AG04450 (cell line): ENCODE results near the gene ORC5. TPM values are rescaled to one million over a fixed set of nuclear protein-coding genes. Genes with fewer than 3 reads are reported as not detected.

ENCODE experiments used
- CTCF ChIA-PET: fragments of 300-600, 350-600 bp; formaldehyde crosslinking; extraction: SDS; loops from one replicate; lab custom pipeline; 2022; ENCODE audit warnings: antibody characterized with exemption, inconsistent platforms; lab: Charles Lee
- POLR2A ChIA-PET: fragments of 350-600 bp; formaldehyde crosslinking; extraction: SDS; loops from one replicate; lab custom pipeline; 2021; ENCODE audit warnings: antibody characterized with exemption, inconsistent platforms; lab: Yijun Ruan, JAX
- DNase-seq: peaks from one replicate; pipeline ENCODE4 v3.0.0-alpha.2; 2011; ENCODE audit warnings: low read depth, low spot score
- H3K27ac ChIP-seq: one replicate; pipeline ENCODE4 v1.5.1; 2012; ENCODE audit warnings: low read depth, low read length, control low read depth
- H3K27me3 ChIP-seq: one replicate; pipeline ENCODE4 v1.6.0; 2012; ENCODE audit warnings: low read length; ENCODE audit not compliant: control insufficient read depth, insufficient read depth
- H3K4me3 ChIP-seq: 2 replicates; pipeline ENCODE4 v1.5.1; 2011; ENCODE audit warnings: mild to moderate bottlenecking, low read depth, low read length, control low read depth
- H3K9me3 ChIP-seq: 2 replicates; pipeline ENCODE4 v1.5.1; 2012; ENCODE audit warnings: low read length; ENCODE audit not compliant: control insufficient read depth, insufficient read depth
- CTCF ChIP-seq: IDR thresholded peaks from 2 replicates; pipeline ENCODE4 v1.5.1; 2011; ENCODE audit warnings: low read depth, low read length, control low read depth, inconsistent platforms
- polyA plus RNA-seq: library from polyadenylated mRNA; depleted of rRNA; stranded (reverse); fragments of >200 nt; gene quantifications from 2 replicates; pipeline ENCODE4 v1.2.3, GENCODE V29; 2011

ORC5 gene
- polyA plus RNA-seq, 1 experiment, result 8.5 TPM

- H3K9me3 ChIP-seq, result no peaks in the 10 kb centered on the region
- no peaks in the 10 kb centered on the region for H3K27me3 ChIP-seq
- no peak for TF ChIP-seq CTCF
- ChIA-PET CTCF (interaction anchor here (0.6 to 0.7 kb wide), 2 partner anchors 20 to 25 kb away, joined by 3 read pairs; no protein-coding TSS in a partner anchor), POLR2A (no interaction called here)
- no peak for DNase-seq
- H3K27ac ChIP-seq, result no peak overlapping the region
- H3K4me3 ChIP-seq, result no peak overlapping the region
These were observed 71.3 kb downstream of the ORC5 start for GRCh38 chr7:104136561-104136960.

GRCh38 chr7:104135760-104136558 is 71.9 kb downstream of the ORC5 start:
- ChIA-PET POLR2A (no interaction called here), CTCF (interaction anchor here (0.7 kb wide), 1 partner anchor 24 kb away, joined by 3 read pairs; no protein-coding TSS in a partner anchor)
- Histone ChIP-seq H3K9me3 (no peaks in the 10 kb centered on the region), H3K27me3 (no peaks in the 10 kb centered on the region), H3K27ac (no peak overlapping the region), H3K4me3 (no peak overlapping the region)
- TF ChIP-seq CTCF, result no peak
- DNase-seq, result no peak

- no peak overlapping the region for H3K4me3 ChIP-seq
- CTCF ChIA-PET, result interaction anchor here (1.2 kb wide), 1 partner anchor 26 kb away, joined by 3 read pairs; no protein-coding TSS in a partner anchor
- no peak overlapping the region for H3K27ac ChIP-seq
- no peaks in the 10 kb centered on the region for H3K9me3 ChIP-seq
- no peaks in the 10 kb centered on the region for H3K27me3 ChIP-seq
- no peak for TF ChIP-seq CTCF
- no peak for DNase-seq
- POLR2A ChIA-PET, result no interaction called here
These were observed 74.6 kb downstream of the ORC5 start for GRCh38 chr7:104133238-104133637.

- CTCF ChIA-PET, result no interaction called here
- H3K4me3 ChIP-seq, result no peak overlapping the region
- POLR2A ChIA-PET, result no interaction called here
- H3K9me3 ChIP-seq, result no peaks in the 10 kb centered on the region
- no peak overlapping the region for H3K27ac ChIP-seq
- no peak for TF ChIP-seq CTCF
- DNase-seq, result no peak
- no peaks in the 10 kb centered on the region for H3K27me3 ChIP-seq
These were observed 77.1 kb downstream of the ORC5 start for GRCh38 chr7:104130726-104131125.

GRCh38 chr7:104127204-104127603 is 80.6 kb downstream of the ORC5 start:
- POLR2A ChIA-PET, result no interaction called here
- no peak overlapping the region for H3K27ac ChIP-seq

More at GRCh38 chr7:104127204-104127603, 80.6 kb downstream of the ORC5 start:
- no peaks in the 10 kb centered on the region for H3K27me3 ChIP-seq
- CTCF ChIA-PET, result interaction anchor here (0.7 to 1.1 kb wide), 2 partner anchors 49 to 105 kb away, joined by 3 to 5 read pairs; no protein-coding TSS in a partner anchor
- no peak for DNase-seq
- no peaks in the 10 kb centered on the region for H3K9me3 ChIP-seq
- H3K4me3 ChIP-seq, result no peak overlapping the region
- no peak for TF ChIP-seq CTCF
